K562 (cell line): ENCODE measurements around the gene PPP1R10. TPM values are rescaled to one million over a fixed set of nuclear protein-coding genes. Genes with fewer than 3 reads are reported as not detected.
A peak's percentile ranks its signal among the peaks of the same experiment; 100 is the strongest.

Experiments used
- CBX5 ChIP-seq: IDR thresholded peaks from 2 replicates; pipeline ENCODE4 v1.6.1; 2014; ENCODE audit warnings: low read depth, borderline replicate concordance
- CEBPG ChIP-seq, 3 experiments: fragments of 200-800 bp in 1 of 3; sonication (Bioruptor generic) in 1 of 3; sonication (generic) in 1 of 3; formaldehyde crosslinking in 1 of 3; IDR thresholded peaks in 2 of 3; conservative IDR thresholded peaks in 1 of 3; 2 replicates each; pipeline versions ENCODE4 v1.6.1 to v1.8.0; 2016 to 2022; ENCODE audit warnings: missing compliant biosample characterization in 2 of 3, missing genetic modification characterization in 2 of 3, mild to moderate bottlenecking in 1 of 3, missing genetic modification reagents in 1 of 3
- MIER1 ChIP-seq: fragments of 450-650 bp; IDR thresholded peaks from 2 replicates; pipeline ENCODE4 v1.6.1; 2016; ENCODE audit warnings: antibody characterized with exemption, mild to moderate bottlenecking, low read depth
- NCOA2 ChIP-seq, 2 experiments: fragments of 450-650 bp; IDR thresholded peaks; 2 replicates each; pipeline ENCODE4 v1.6.1; 2018; ENCODE audit warnings: mild to moderate bottlenecking in 2 of 2, moderate library complexity in 1 of 2; ENCODE audit not compliant: partially characterized antibody in 2 of 2
- NR1H2 ChIP-seq: sonication (generic); formaldehyde crosslinking; IDR thresholded peaks from 2 replicates; pipeline ENCODE4 v1.4.0; 2020; ENCODE audit warnings: mild to moderate bottlenecking, missing genetic modification reagents
- NR4A1 ChIP-seq, 2 experiments: fragments of 250-450 bp in 1 of 2; fragments of 450-650 bp in 1 of 2; sonication (Bioruptor Pico) in 1 of 2; IDR thresholded peaks; 2 replicates each; pipeline versions ENCODE4 v1.4.0 to v1.6.1; 2016 to 2020; ENCODE audit warnings: mild to moderate bottlenecking in 2 of 2, missing compliant biosample characterization in 1 of 2, missing genetic modification characterization in 1 of 2, moderate library complexity in 1 of 2
- NRF1 ChIP-seq, 2 experiments: fragments of 450-650 bp; IDR thresholded peaks in 1 of 2; conservative IDR thresholded peaks in 1 of 2; 2 replicates each; pipeline ENCODE4 v1.6.1; 2014; ENCODE audit warnings: mild to moderate bottlenecking in 2 of 2
- POLR3G ChIP-seq: IDR thresholded peaks from 2 replicates; pipeline ENCODE4 v1.6.1; 2011; ENCODE audit not compliant: insufficient read length, insufficient replicate concordance; ENCODE audit errors: extremely low read depth
- SNRNP70 ChIP-seq: fragments of 200-400 bp; formaldehyde crosslinking; optimal IDR thresholded peaks from 2 replicates; pipeline ENCODE3; 2017; ENCODE audit warnings: low read depth, low read length
- TAF1 ChIP-seq: IDR thresholded peaks from 2 replicates; pipeline ENCODE4 v1.6.1; 2011; ENCODE audit warnings: mild to moderate bottlenecking, low read length, moderate library complexity; ENCODE audit not compliant: insufficient read depth, control insufficient read depth, severe bottlenecking; ENCODE audit errors: extremely low read depth
- ZKSCAN1 ChIP-seq: fragments of 150-350 bp; IDR thresholded peaks from 2 replicates; pipeline ENCODE4 v1.6.1; 2016; ENCODE audit warnings: low read depth, low read length
- ZNF766 ChIP-seq: fragments of 200-800 bp; sonication (Bioruptor generic); conservative IDR thresholded peaks from 2 replicates; pipeline ENCODE4 v1.6.1; 2016; ENCODE audit warnings: missing genetic modification characterization, missing compliant biosample characterization
- polyA plus RNA-seq, 8 experiments: library from polyadenylated mRNA; depleted of rRNA in 4 of 8; stranded (reverse) in 5 of 8; unstranded in 3 of 8; fragments of >200 nt; fragmentation: Nextera tagmentation in 2 of 8; fragmentation: Illumina TruSeq in 1 of 8; extraction: Ambion mirVana in 2 of 8; extraction: Trizol in 1 of 8; gene quantifications; 2 replicates each; pipeline versions ENCODE4 v1.2.1 to v1.2.3, GENCODE V29; 2011 to 2014; ENCODE audit warnings: inconsistent platforms in 1 of 8, missing spikeins in 1 of 8
- total RNA-seq, 7 experiments: library from RNA; depleted of rRNA in 6 of 7; stranded (reverse); fragments of >200 nt in 6 of 7; fragmentation: Illumina TruSeq in 2 of 7; extraction: Trizol in 2 of 7; gene quantifications; 2 replicates each; pipeline versions ENCODE4 v1.2.1 to v1.2.3, GENCODE V29; 2011 to 2021; ENCODE audit warnings: low replicate concordance in 1 of 7
- TF ChIP-seq, protein P1 (sequence below): fragments of 200-800 bp; sonication (Bioruptor generic); IDR thresholded peaks from 2 replicates; pipeline ENCODE4 v1.6.1; 2016; ENCODE audit warnings: missing genetic modification characterization, missing compliant biosample characterization
- TF ChIP-seq, protein P2 (sequence below): fragments of 250-450 bp; sonication (Bioruptor Pico); IDR thresholded peaks from 2 replicates; pipeline ENCODE4 v1.8.0; 2021; ENCODE audit warnings: borderline replicate concordance, mild to moderate bottlenecking, moderate library complexity; ENCODE audit not compliant: poor library complexity, severe bottlenecking
- TF ChIP-seq, protein P3 (sequence below): fragments of 200-800 bp; sonication (Bioruptor generic); IDR thresholded peaks from 2 replicates; pipeline ENCODE4 v1.6.1; 2017; ENCODE audit warnings: missing genetic modification characterization, missing compliant biosample characterization
- TF ChIP-seq, protein P4 (sequence below): fragments of 250-450 bp; sonication (Bioruptor Pico); IDR thresholded peaks from 2 replicates; pipeline ENCODE4 v1.4.0; 2020; ENCODE audit warnings: borderline replicate concordance

Gene PPP1R10
- total and polyA plus RNA-seq, 9 of the 15 experiments (the other 6 are each of a cell fraction or from before 2014, with no cell fraction given): 14.1 to 65.5 (median 32.6) TPM

DNA sequence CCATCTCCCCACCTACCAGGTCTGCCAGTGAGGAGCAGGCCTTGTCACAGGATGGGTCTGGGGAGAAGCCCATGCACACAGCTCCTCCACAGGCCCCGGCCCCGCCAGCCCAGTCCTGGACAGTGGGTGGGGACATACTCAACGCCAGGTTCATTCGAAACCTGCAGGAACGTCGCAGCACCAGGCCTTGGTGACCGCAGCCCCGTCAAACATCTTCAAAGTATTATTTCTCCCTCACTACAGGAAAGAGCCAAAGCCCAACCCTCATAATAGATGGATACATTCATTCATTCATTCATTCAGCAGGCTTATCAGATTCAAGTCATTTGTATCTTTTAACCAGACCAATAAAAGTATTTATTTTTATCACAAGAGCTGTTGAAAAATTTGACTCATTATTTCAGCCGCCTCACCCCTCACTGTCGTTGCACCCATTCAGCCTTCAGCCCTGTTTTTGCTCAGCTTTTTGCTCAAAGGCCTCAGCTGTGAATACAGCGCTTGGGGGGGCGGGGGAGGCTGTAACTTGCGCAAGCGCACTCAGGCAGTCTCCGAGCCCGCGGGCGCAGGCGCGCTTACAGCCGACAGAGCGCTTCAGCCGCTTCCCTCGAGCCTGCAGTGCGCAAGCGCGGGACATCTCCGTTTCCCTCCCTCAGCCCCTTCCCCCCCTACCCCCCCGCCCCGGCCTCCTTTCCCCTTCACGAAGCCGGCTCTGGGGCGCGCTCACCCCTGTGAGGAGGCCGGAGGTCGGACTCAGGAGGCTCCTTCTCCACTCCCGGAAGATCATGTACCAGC is 29.6 kb upstream of the PPP1R10 start, which contains the start of gene C6orf136 (continued):
- TF ChIP-seq, protein P1, sequence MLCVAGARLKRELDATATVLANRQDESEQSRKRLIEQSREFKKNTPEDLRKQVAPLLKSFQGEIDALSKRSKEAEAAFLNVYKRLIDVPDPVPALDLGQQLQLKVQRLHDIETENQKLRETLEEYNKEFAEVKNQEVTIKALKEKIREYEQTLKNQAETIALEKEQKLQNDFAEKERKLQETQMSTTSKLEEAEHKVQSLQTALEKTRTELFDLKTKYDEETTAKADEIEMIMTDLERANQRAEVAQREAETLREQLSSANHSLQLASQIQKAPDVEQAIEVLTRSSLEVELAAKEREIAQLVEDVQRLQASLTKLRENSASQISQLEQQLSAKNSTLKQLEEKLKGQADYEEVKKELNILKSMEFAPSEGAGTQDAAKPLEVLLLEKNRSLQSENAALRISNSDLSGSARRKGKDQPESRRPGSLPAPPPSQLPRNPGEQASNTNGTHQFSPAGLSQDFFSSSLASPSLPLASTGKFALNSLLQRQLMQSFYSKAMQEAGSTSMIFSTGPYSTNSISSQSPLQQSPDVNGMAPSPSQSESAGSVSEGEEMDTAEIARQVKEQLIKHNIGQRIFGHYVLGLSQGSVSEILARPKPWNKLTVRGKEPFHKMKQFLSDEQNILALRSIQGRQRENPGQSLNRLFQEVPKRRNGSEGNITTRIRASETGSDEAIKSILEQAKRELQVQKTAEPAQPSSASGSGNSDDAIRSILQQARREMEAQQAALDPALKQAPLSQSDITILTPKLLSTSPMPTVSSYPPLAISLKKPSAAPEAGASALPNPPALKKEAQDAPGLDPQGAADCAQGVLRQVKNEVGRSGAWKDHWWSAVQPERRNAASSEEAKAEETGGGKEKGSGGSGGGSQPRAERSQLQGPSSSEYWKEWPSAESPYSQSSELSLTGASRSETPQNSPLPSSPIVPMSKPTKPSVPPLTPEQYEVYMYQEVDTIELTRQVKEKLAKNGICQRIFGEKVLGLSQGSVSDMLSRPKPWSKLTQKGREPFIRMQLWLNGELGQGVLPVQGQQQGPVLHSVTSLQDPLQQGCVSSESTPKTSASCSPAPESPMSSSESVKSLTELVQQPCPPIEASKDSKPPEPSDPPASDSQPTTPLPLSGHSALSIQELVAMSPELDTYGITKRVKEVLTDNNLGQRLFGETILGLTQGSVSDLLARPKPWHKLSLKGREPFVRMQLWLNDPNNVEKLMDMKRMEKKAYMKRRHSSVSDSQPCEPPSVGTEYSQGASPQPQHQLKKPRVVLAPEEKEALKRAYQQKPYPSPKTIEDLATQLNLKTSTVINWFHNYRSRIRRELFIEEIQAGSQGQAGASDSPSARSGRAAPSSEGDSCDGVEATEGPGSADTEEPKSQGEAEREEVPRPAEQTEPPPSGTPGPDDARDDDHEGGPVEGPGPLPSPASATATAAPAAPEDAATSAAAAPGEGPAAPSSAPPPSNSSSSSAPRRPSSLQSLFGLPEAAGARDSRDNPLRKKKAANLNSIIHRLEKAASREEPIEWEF (CRISPR knock-in tag): no peak
- TF ChIP-seq, protein P2, sequence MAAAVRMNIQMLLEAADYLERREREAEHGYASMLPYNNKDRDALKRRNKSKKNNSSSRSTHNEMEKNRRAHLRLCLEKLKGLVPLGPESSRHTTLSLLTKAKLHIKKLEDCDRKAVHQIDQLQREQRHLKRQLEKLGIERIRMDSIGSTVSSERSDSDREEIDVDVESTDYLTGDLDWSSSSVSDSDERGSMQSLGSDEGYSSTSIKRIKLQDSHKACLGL: peak; percentile 16
- no peak for TF ChIP-seq NCOA2 (IDR thresholded peaks at IDR 0.05; ENCODE audit: partially characterized antibody in 2 of 2)
- no peak for TF ChIP-seq NR4A1 (CRISPR knock-in tag; IDR thresholded peaks at IDR 0.05)
- no peak for TF ChIP-seq NR4A1 (tag; IDR thresholded peaks at IDR 0.05)
- no peak for TF ChIP-seq CBX5
- TF ChIP-seq, protein P3, sequence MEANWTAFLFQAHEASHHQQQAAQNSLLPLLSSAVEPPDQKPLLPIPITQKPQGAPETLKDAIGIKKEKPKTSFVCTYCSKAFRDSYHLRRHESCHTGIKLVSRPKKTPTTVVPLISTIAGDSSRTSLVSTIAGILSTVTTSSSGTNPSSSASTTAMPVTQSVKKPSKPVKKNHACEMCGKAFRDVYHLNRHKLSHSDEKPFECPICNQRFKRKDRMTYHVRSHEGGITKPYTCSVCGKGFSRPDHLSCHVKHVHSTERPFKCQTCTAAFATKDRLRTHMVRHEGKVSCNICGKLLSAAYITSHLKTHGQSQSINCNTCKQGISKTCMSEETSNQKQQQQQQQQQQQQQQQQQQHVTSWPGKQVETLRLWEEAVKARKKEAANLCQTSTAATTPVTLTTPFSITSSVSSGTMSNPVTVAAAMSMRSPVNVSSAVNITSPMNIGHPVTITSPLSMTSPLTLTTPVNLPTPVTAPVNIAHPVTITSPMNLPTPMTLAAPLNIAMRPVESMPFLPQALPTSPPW (CRISPR knock-in tag): peak; percentile 98
- peak; percentile 96 to 97 for TF ChIP-seq NRF1 (conservative IDR thresholded peaks at IDR 0.05 in 1 of 2, IDR thresholded peaks at IDR 0.05 in 1 of 2)
- no peak for TF ChIP-seq SNRNP70
- TF ChIP-seq CEBPG (CRISPR knock-in tag; IDR thresholded peaks at IDR 0.05): peak; percentile 47; the same call in 1 of the 2 replicates
- peak in 1 of 2 experiments; percentile 43; a peak in 1 of 4 replicates for TF ChIP-seq CEBPG (tag; conservative IDR thresholded peaks at IDR 0.05 in 1 of 2, IDR thresholded peaks at IDR 0.05 in 1 of 2)
- TF ChIP-seq POLR3G: no peak
- TF ChIP-seq MIER1: no peak
- no peak for TF ChIP-seq ZNF766 (CRISPR knock-in tag)
- TF ChIP-seq, protein P4, sequence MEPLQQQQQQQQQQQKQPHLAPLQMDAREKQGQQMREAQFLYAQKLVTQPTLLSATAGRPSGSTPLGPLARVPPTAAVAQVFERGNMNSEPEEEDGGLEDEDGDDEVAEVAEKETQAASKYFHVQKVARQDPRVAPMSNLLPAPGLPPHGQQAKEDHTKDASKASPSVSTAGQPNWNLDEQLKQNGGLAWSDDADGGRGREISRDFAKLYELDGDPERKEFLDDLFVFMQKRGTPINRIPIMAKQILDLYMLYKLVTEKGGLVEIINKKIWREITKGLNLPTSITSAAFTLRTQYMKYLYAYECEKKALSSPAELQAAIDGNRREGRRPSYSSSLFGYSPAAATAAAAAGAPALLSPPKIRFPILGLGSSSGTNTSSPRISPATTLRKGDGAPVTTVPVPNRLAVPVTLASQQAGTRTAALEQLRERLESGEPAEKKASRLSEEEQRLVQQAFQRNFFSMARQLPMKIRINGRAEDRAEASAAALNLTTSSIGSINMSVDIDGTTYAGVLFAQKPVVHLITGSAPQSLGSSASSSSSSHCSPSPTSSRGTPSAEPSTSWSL (CRISPR knock-in tag): no peak
- TF ChIP-seq TAF1: peak; percentile 63
- peak; percentile 66 for TF ChIP-seq ZKSCAN1
- TF ChIP-seq NR1H2: no peak
